Progenitor cell of endocrine pancreas (in vitro differentiated cells): Measurements from ENCODE around the gene BBS4. TPM values are rescaled to one million over a fixed set of nuclear protein-coding genes. Genes with fewer than 3 reads are reported as not detected.

Experiments used
- DNase-seq: peaks from one replicate; pipeline ENCODE4 v3.0.0; 2021; ENCODE audit warnings: low spot score; ENCODE audit not compliant: unreplicated experiment
- H3K27ac Mint-ChIP-seq: 2 replicates; pipeline ENCODE4 v1.8.0; 2021; ENCODE audit warnings: mild to moderate bottlenecking, moderate library complexity, mixed read lengths
- H3K27me3 Mint-ChIP-seq: 2 replicates; pipeline ENCODE4 v1.8.0; 2021; ENCODE audit warnings: mixed read lengths
- H3K36me3 Mint-ChIP-seq: 2 replicates; pipeline ENCODE4 v1.8.0; 2022; ENCODE audit warnings: mixed read lengths; ENCODE audit not compliant: insufficient read depth
- H3K4me1 Mint-ChIP-seq: 2 replicates; pipeline ENCODE4 v1.8.0; 2021; ENCODE audit warnings: low read depth, mixed read lengths
- H3K4me3 Mint-ChIP-seq: 2 replicates; pipeline ENCODE4 v1.8.0; 2021; ENCODE audit warnings: low read depth, mild to moderate bottlenecking, moderate library complexity, mixed read lengths
- H3K9me3 Mint-ChIP-seq: 2 replicates; pipeline ENCODE4 v1.8.0; 2021; ENCODE audit warnings: low read depth, mixed read lengths
- CTCF ChIP-seq: fragments of 200-600 bp; sonication (generic); IDR thresholded peaks from one replicate; pipeline ENCODE4 v1.5.0; 2021; ENCODE audit warnings: antibody characterized with exemption, mild to moderate bottlenecking; ENCODE audit not compliant: unreplicated experiment
- total RNA-seq: library from RNA; stranded (reverse); gene quantifications from 2 replicates; pipeline ENCODE4 v1.2.1, GENCODE V29; 2021

BBS4 gene
- total RNA-seq, 1 donor from 2014 or later = 33.8 TPM

GRCh38 chr15:72685301-72685924 is 594 bp upstream of the BBS4 start:
- H3K36me3 Mint-ChIP-seq = no peaks in the 10 kb centered on the region
- peak overlapping the region; percentile 95 for H3K4me3 Mint-ChIP-seq
- TF ChIP-seq CTCF = no peak
- DNase-seq = no peak
- H3K4me1 Mint-ChIP-seq = peaks cover 8% of the 10 kb centered on the region
- no peaks in the 10 kb centered on the region for H3K9me3 Mint-ChIP-seq
- H3K27ac Mint-ChIP-seq = peak overlapping the region; percentile 97
- H3K27me3 Mint-ChIP-seq = peaks cover 3% of the 10 kb centered on the region

- Mint-ChIP-seq H3K27ac (no peak overlapping the region), H3K36me3 (no peaks in the 10 kb centered on the region), H3K4me1 (peaks cover 8% of the 10 kb centered on the region), H3K27me3 (no peaks in the 10 kb centered on the region), H3K9me3 (no peaks in the 10 kb centered on the region), H3K4me3 (peak overlapping the region; percentile 46)
- DNase-seq = no peak
- no peak for TF ChIP-seq CTCF
Measured at GRCh38 chr15:72688697-72689096, 2.7 kb downstream of the BBS4 start.

GRCh38 chr15:72690938-72691337 is 4.9 kb downstream of the BBS4 start:
- H3K36me3 Mint-ChIP-seq = peaks cover 2% of the 10 kb centered on the region
- no peak overlapping the region for H3K4me3 Mint-ChIP-seq
- H3K4me1 Mint-ChIP-seq = peaks cover 2% of the 10 kb centered on the region
- no peak overlapping the region for H3K27ac Mint-ChIP-seq
- no peaks in the 10 kb centered on the region for H3K27me3 Mint-ChIP-seq
- H3K9me3 Mint-ChIP-seq = no peaks in the 10 kb centered on the region
- TF ChIP-seq CTCF = no peak
- DNase-seq = no peak

- Mint-ChIP-seq H3K4me3 (no peak overlapping the region), H3K9me3 (no peaks in the 10 kb centered on the region), H3K4me1 (peaks cover 7% of the 10 kb centered on the region), H3K36me3 (peaks cover 2% of the 10 kb centered on the region), H3K27me3 (no peaks in the 10 kb centered on the region), H3K27ac (no peak overlapping the region)
- no peak for DNase-seq
- TF ChIP-seq CTCF = no peak
Measured at GRCh38 chr15:72698938-72699337, 12.9 kb downstream of the BBS4 start.

GRCh38 chr15:72700076-72700475 is 14.1 kb downstream of the BBS4 start:
- H3K4me3 Mint-ChIP-seq = no peak overlapping the region
- H3K27me3 Mint-ChIP-seq = no peaks in the 10 kb centered on the region
- H3K36me3 Mint-ChIP-seq = peaks cover 2% of the 10 kb centered on the region
- no peaks in the 10 kb centered on the region for H3K9me3 Mint-ChIP-seq
- TF ChIP-seq CTCF = no peak
- no peak for DNase-seq
- no peak overlapping the region for H3K27ac Mint-ChIP-seq
- peaks cover 7% of the 10 kb centered on the region for H3K4me1 Mint-ChIP-seq
